Liver (tissue), 9 donors: ENCODE data around the gene MMP19. TPM values are rescaled to one million over a fixed set of nuclear protein-coding genes. Genes with fewer than 3 reads are reported as not detected.

ENCODE experiments used
- DNase-seq: peaks from one replicate; pipeline ENCODE4 v3.0.0-alpha.2; 2017; ENCODE audit warnings: low spot score
- H3K27ac ChIP-seq, 2 donors: one replicate each; pipeline ENCODE4 v1.7.0; 2013; ENCODE audit warnings: inconsistent platforms in 2 of 2, low read length in 2 of 2, control low read depth in 1 of 2, low read depth in 1 of 2, mild to moderate bottlenecking in 1 of 2
- H3K27me3 ChIP-seq, 4 donors: one replicate each; pipeline versions ENCODE4 v1.6.1 to v1.7.0; 2013; ENCODE audit warnings: low read length in 3 of 4, inconsistent platforms in 1 of 4, mild to moderate bottlenecking in 1 of 4, moderate library complexity in 1 of 4; ENCODE audit not compliant: control insufficient read depth in 4 of 4, insufficient read depth in 4 of 4
- H3K36me3 ChIP-seq, 4 donors: one replicate each; pipeline versions ENCODE4 v1.6.1 to v1.7.0; 2013; ENCODE audit warnings: low read length in 3 of 4, mild to moderate bottlenecking in 3 of 4, low read depth in 1 of 4, moderate library complexity in 1 of 4; ENCODE audit not compliant: control insufficient read depth in 4 of 4, insufficient read depth in 3 of 4
- H3K4me1 ChIP-seq, 4 donors: one replicate each; pipeline versions ENCODE4 v1.6.1 to v1.7.0; 2013; ENCODE audit warnings: low read length in 3 of 4, mild to moderate bottlenecking in 3 of 4, moderate library complexity in 1 of 4; ENCODE audit not compliant: control insufficient read depth in 4 of 4, insufficient read depth in 4 of 4
- H3K4me3 ChIP-seq, 3 donors: one replicate each; pipeline versions ENCODE4 v1.6.1 to v1.7.0; 2013; ENCODE audit warnings: low read length in 3 of 3, control low read depth in 1 of 3, low read depth in 1 of 3, mild to moderate bottlenecking in 1 of 3
- H3K9ac ChIP-seq, 2 donors: one replicate each; pipeline ENCODE4 v1.7.0; 2013; ENCODE audit warnings: low read length in 2 of 2, mild to moderate bottlenecking in 2 of 2, moderate library complexity in 2 of 2, control low read depth in 1 of 2, low read depth in 1 of 2
- H3K9me3 ChIP-seq, 4 donors: one replicate each; pipeline versions ENCODE4 v1.6.1 to v1.7.0; 2013; ENCODE audit warnings: low read length in 3 of 4; ENCODE audit not compliant: control insufficient read depth in 4 of 4
- EGR1 ChIP-seq, 2 donors: IDR thresholded peaks; 2 replicates each; pipeline ENCODE4 v1.6.1; 2016 to 2018; ENCODE audit warnings: antibody characterized with exemption in 2 of 2, low read depth in 2 of 2
- FOXA1 ChIP-seq: IDR thresholded peaks from 2 replicates; pipeline ENCODE4 v1.6.1; 2016; ENCODE audit warnings: antibody characterized with exemption
- FOXA2 ChIP-seq: IDR thresholded peaks from 2 replicates; pipeline ENCODE4 v1.6.1; 2016; ENCODE audit warnings: antibody characterized with exemption
- GABPA ChIP-seq, 2 donors: IDR thresholded peaks in 1 of 2; conservative IDR thresholded peaks in 1 of 2; 2 replicates each; pipeline ENCODE4 v1.6.1; 2016; ENCODE audit warnings: antibody characterized with exemption in 2 of 2, mild to moderate bottlenecking in 1 of 2, moderate library complexity in 1 of 2
- HNF4A ChIP-seq, 2 donors: conservative IDR thresholded peaks; 2 replicates each; pipeline ENCODE4 v1.6.1; 2016; ENCODE audit warnings: antibody characterized with exemption in 2 of 2, mild to moderate bottlenecking in 2 of 2
- HNF4G ChIP-seq: IDR thresholded peaks from 2 replicates; pipeline ENCODE4 v1.6.1; 2016; ENCODE audit warnings: antibody characterized with exemption
- JUND ChIP-seq, 2 donors: IDR thresholded peaks; 2 replicates each; pipeline ENCODE4 v1.6.1; 2016; ENCODE audit warnings: antibody characterized with exemption in 2 of 2
- RAD21 ChIP-seq, 2 donors: IDR thresholded peaks; 2 replicates each; pipeline ENCODE4 v1.6.1; 2016; ENCODE audit warnings: antibody characterized with exemption in 2 of 2, mild to moderate bottlenecking in 2 of 2
- RXRA ChIP-seq, 2 donors: IDR thresholded peaks; 2 replicates each; pipeline ENCODE4 v1.6.1; 2017 to 2018; ENCODE audit warnings: antibody characterized with exemption in 2 of 2, mild to moderate bottlenecking in 1 of 2
- SP1 ChIP-seq: IDR thresholded peaks from 2 replicates; pipeline ENCODE4 v1.6.1; 2018; ENCODE audit warnings: antibody characterized with exemption, mild to moderate bottlenecking
- TAF1 ChIP-seq: conservative IDR thresholded peaks from 2 replicates; pipeline ENCODE4 v1.6.1; 2016; ENCODE audit warnings: antibody characterized with exemption, mild to moderate bottlenecking
- YY1 ChIP-seq: IDR thresholded peaks from 2 replicates; pipeline ENCODE4 v1.6.1; 2016; ENCODE audit warnings: antibody characterized with exemption, mild to moderate bottlenecking
- WGBS: extraction: QIAGEN DNeasy Blood & Tissue Kit; methylation state at CpG from one replicate; pipeline ENCODE4 v1.1.7; 2013; 5-methylcytosine and 5-hydroxymethylcytosine counted together
- polyA plus RNA-seq, 2 donors: library from polyadenylated mRNA; stranded (reverse) in 1 of 2; unstranded in 1 of 2; fragments of 200-250 nt in 1 of 2; fragments of >200 nt in 1 of 2; fragmentation: Nextera tagmentation in 1 of 2; extraction: Ambion mirVana in 1 of 2; gene quantifications; one replicate each; pipeline versions ENCODE4 v1.2.1 to v1.2.3, GENCODE V29; 2013 to 2015
- total RNA-seq, 2 donors: library from RNA; depleted of rRNA; stranded (reverse); fragments of >200 nt; gene quantifications; one replicate each; pipeline ENCODE4 v1.2.3, GENCODE V29; 2014
- TF ChIP-seq, protein P1 (sequence below): IDR thresholded peaks from 2 replicates; pipeline ENCODE4 v1.6.1; 2016; ENCODE audit warnings: antibody characterized with exemption
- TF ChIP-seq, protein P2 (sequence below): fragments of 150-350 bp; IDR thresholded peaks from 2 replicates; pipeline ENCODE4 v1.5.1; 2017; ENCODE audit warnings: improper control_type of control experiment, low read depth, low read length; ENCODE audit not compliant: missing input control
- TF ChIP-seq, protein P3 (sequence below): IDR thresholded peaks from 2 replicates; pipeline ENCODE4 v1.6.1; 2016; ENCODE audit warnings: antibody characterized with exemption
- TF ChIP-seq, protein P4 (sequence below): IDR thresholded peaks from 2 replicates; pipeline ENCODE4 v1.6.1; 2016; ENCODE audit warnings: antibody characterized with exemption, mild to moderate bottlenecking
- TF ChIP-seq, protein P5 (sequence below): IDR thresholded peaks from 2 replicates; pipeline ENCODE4 v1.6.1; 2016; ENCODE audit warnings: antibody characterized with exemption
- donor health status: healthy.
- donor health status: healthy.
- donor health status: healthy.
- donor health status: healthy.
- donor health status: healthy.

Gene MMP19
- total and polyA plus RNA-seq, 4 donors = 1.1 to 2.4 (median 1.4) TPM

DNA sequence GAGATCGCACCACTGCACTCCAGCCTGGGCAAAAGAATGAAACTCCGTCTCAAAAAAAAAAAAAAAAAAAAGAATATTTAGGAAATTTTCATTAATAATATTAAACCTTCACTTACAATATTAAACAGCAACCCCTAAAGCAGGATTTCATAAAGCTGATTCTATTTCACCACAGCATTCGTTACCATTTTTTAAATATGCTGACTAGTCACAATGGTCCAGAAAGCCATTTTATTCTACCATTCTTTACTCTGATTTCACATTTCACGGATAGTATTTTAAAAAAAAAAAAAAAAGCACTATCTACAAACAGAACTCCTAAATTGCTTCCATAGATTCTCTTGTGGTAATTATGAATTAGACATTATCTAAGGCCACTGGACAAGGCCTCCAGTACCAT is 52.8 kb downstream of the MMP19 start:
- TF ChIP-seq, protein P1, sequence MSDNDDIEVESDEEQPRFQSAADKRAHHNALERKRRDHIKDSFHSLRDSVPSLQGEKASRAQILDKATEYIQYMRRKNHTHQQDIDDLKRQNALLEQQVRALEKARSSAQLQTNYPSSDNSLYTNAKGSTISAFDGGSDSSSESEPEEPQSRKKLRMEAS = no peak
- TF ChIP-seq FOXA1 = no peak
- TF ChIP-seq, protein P2, sequence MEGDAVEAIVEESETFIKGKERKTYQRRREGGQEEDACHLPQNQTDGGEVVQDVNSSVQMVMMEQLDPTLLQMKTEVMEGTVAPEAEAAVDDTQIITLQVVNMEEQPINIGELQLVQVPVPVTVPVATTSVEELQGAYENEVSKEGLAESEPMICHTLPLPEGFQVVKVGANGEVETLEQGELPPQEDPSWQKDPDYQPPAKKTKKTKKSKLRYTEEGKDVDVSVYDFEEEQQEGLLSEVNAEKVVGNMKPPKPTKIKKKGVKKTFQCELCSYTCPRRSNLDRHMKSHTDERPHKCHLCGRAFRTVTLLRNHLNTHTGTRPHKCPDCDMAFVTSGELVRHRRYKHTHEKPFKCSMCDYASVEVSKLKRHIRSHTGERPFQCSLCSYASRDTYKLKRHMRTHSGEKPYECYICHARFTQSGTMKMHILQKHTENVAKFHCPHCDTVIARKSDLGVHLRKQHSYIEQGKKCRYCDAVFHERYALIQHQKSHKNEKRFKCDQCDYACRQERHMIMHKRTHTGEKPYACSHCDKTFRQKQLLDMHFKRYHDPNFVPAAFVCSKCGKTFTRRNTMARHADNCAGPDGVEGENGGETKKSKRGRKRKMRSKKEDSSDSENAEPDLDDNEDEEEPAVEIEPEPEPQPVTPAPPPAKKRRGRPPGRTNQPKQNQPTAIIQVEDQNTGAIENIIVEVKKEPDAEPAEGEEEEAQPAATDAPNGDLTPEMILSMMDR = no peak
- no peak for TF ChIP-seq YY1
- no peak for TF ChIP-seq FOXA2
- no peak for TF ChIP-seq GABPA (IDR thresholded peaks at IDR 0.05 in 1 of 2, conservative IDR thresholded peaks at IDR 0.05 in 1 of 2)
- TF ChIP-seq, protein P3, sequence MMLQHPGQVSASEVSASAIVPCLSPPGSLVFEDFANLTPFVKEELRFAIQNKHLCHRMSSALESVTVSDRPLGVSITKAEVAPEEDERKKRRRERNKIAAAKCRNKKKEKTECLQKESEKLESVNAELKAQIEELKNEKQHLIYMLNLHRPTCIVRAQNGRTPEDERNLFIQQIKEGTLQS = no peak
- no peak for TF ChIP-seq RAD21 (IDR thresholded peaks at IDR 0.05)
- TF ChIP-seq, protein P4, sequence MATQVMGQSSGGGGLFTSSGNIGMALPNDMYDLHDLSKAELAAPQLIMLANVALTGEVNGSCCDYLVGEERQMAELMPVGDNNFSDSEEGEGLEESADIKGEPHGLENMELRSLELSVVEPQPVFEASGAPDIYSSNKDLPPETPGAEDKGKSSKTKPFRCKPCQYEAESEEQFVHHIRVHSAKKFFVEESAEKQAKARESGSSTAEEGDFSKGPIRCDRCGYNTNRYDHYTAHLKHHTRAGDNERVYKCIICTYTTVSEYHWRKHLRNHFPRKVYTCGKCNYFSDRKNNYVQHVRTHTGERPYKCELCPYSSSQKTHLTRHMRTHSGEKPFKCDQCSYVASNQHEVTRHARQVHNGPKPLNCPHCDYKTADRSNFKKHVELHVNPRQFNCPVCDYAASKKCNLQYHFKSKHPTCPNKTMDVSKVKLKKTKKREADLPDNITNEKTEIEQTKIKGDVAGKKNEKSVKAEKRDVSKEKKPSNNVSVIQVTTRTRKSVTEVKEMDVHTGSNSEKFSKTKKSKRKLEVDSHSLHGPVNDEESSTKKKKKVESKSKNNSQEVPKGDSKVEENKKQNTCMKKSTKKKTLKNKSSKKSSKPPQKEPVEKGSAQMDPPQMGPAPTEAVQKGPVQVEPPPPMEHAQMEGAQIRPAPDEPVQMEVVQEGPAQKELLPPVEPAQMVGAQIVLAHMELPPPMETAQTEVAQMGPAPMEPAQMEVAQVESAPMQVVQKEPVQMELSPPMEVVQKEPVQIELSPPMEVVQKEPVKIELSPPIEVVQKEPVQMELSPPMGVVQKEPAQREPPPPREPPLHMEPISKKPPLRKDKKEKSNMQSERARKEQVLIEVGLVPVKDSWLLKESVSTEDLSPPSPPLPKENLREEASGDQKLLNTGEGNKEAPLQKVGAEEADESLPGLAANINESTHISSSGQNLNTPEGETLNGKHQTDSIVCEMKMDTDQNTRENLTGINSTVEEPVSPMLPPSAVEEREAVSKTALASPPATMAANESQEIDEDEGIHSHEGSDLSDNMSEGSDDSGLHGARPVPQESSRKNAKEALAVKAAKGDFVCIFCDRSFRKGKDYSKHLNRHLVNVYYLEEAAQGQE = no peak
- TF ChIP-seq, protein P5, sequence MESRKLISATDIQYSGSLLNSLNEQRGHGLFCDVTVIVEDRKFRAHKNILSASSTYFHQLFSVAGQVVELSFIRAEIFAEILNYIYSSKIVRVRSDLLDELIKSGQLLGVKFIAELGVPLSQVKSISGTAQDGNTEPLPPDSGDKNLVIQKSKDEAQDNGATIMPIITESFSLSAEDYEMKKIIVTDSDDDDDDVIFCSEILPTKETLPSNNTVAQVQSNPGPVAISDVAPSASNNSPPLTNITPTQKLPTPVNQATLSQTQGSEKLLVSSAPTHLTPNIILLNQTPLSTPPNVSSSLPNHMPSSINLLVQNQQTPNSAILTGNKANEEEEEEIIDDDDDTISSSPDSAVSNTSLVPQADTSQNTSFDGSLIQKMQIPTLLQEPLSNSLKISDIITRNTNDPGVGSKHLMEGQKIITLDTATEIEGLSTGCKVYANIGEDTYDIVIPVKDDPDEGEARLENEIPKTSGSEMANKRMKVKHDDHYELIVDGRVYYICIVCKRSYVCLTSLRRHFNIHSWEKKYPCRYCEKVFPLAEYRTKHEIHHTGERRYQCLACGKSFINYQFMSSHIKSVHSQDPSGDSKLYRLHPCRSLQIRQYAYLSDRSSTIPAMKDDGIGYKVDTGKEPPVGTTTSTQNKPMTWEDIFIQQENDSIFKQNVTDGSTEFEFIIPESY = no peak
- TF ChIP-seq JUND (IDR thresholded peaks at IDR 0.05) = no peak
- TF ChIP-seq HNF4A (conservative IDR thresholded peaks at IDR 0.05) = no peak
- no peak for TF ChIP-seq HNF4G
- no peak for TF ChIP-seq RXRA (IDR thresholded peaks at IDR 0.05)
- Histone ChIP-seq H3K4me1 (no peaks in the 10 kb centered on the region), H3K27ac (no peak overlapping the region), H3K36me3 (peaks cover 7 to 63% (median 47%) of the 10 kb centered on the region in 4 donors), H3K9me3 (no peaks in the 10 kb centered on the region), H3K9ac (no peak overlapping the region), H3K27me3 (no peaks in the 10 kb centered on the region), H3K4me3 (no peak overlapping the region)
- DNase-seq = no peak
- 97% methylated on average over 4 of the region's 4 CpGs for WGBS

DNA sequence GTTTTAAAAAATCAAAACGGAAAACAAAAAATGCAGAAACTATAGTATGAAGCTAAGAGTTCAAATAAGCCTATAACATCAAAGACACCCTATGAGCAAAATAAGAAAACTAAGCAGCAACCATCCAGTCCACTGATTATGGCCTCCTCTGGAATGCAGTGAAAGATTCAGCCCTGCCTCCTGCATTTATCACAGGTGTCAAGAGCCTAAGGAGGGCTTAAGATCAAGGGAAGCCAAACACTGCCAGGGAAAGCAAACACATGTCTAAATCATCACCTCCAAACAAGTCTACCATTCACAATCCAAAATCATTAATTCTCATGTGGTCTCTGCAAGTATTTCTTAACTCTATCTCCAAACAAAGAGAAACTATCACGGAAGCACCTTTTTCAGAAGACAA is 53.6 kb downstream of the MMP19 start:
- no peaks in the 10 kb centered on the region for H3K4me1 ChIP-seq
- H3K9ac ChIP-seq = no peak overlapping the region
- H3K27me3 ChIP-seq = no peaks in the 10 kb centered on the region
- WGBS = 98% methylated on average over 2 of the region's 2 CpGs
- H3K27ac ChIP-seq = no peak overlapping the region
- H3K9me3 ChIP-seq = no peaks in the 10 kb centered on the region
- TF ChIP-seq, protein P2 = no peak
- TF ChIP-seq YY1 (no peak), TAF1 (no peak), FOXA1 (no peak), EGR1 (IDR thresholded peaks at IDR 0.05; ENCODE audit: low read depth in 2 of 2) (no peak), SP1 (no peak)
- TF ChIP-seq, protein P5 = no peak
- TF ChIP-seq, protein P1 = no peak
- no peak overlapping the region for H3K4me3 ChIP-seq
- peaks cover 8 to 63% (median 44%) of the 10 kb centered on the region in 4 donors for H3K36me3 ChIP-seq
- DNase-seq = no peak
